Mucosa of descending colon (tissue), 3 donors: Measurements from ENCODE around the gene PNLIPRP1. TPM values are rescaled to one million over a fixed set of nuclear protein-coding genes. Genes with fewer than 3 reads are reported as not detected.

Source experiments
- ATAC-seq: fragments of 200-7000 bp; cut with Tn5 transposase; one replicate; pipeline ENCODE4 v1.9.1; 2020; ENCODE audit warnings: mild to moderate bottlenecking, moderate library complexity
- DNase-seq, 3 donors: peaks; one replicate each; pipeline ENCODE4 v3.0.0-alpha.2; 2020
- H3K36me3 ChIP-seq: fragments of 200-600 bp; one replicate; pipeline ENCODE4 v1.8.0; 2021; ENCODE audit warnings: low read depth, mild to moderate bottlenecking
- H3K4me1 ChIP-seq: fragments of 200-600 bp; one replicate; pipeline ENCODE4 v1.8.0; 2021; ENCODE audit warnings: low read depth, mild to moderate bottlenecking
- H3K4me3 ChIP-seq: fragments of 200-600 bp; one replicate; pipeline ENCODE4 v1.8.0; 2021; ENCODE audit warnings: mild to moderate bottlenecking
- H3K9me3 ChIP-seq: fragments of 200-600 bp; one replicate; pipeline ENCODE4 v1.8.0; 2021; ENCODE audit warnings: mild to moderate bottlenecking
- intact Hi-C, 2 donors: fragments of 100-400 bp; cut with DNase I in 1 of 2; cut with micrococcal nuclease in 1 of 2; formaldehyde crosslinking; loops; one replicate each; pipeline versions ENCODE4 v1.11.0 to v1.11.1; 2022; cut with DNase I, micrococcal nuclease
- total RNA-seq, 3 donors: library from RNA; stranded (reverse); fragmentation: NEBNext Ultra II Directional in 2 of 3; extraction: Animal tissue kit (Norgen Biotek cat#: 25700) in 2 of 3; gene quantifications; one replicate each; pipeline versions ENCODE4 v1.2.1 to v1.2.4, GENCODE V29; 2021 to 2023
- TF ChIP-seq, protein P1 (sequence below): fragments of 200-600 bp; IDR thresholded peaks from one replicate; pipeline ENCODE4 v1.8.0; 2022; ENCODE audit warnings: antibody characterized with exemption, mild to moderate bottlenecking
- donor health status: DM: no; HTN: no; CAD: no; lungs with moderate emphysema.
- donor health status: DM: no; HTN: no; CAD: no.
- donor health status: DM: no; HTN: yes; CAD: no.

Gene PNLIPRP1
- total RNA-seq, 3 donors from 2014 or later: 0.75 TPM; not detected in 2

GRCh38 chr10:116598329-116598728 lies 7.6 kb downstream of the PNLIPRP1 start:
- TF ChIP-seq, protein P1, sequence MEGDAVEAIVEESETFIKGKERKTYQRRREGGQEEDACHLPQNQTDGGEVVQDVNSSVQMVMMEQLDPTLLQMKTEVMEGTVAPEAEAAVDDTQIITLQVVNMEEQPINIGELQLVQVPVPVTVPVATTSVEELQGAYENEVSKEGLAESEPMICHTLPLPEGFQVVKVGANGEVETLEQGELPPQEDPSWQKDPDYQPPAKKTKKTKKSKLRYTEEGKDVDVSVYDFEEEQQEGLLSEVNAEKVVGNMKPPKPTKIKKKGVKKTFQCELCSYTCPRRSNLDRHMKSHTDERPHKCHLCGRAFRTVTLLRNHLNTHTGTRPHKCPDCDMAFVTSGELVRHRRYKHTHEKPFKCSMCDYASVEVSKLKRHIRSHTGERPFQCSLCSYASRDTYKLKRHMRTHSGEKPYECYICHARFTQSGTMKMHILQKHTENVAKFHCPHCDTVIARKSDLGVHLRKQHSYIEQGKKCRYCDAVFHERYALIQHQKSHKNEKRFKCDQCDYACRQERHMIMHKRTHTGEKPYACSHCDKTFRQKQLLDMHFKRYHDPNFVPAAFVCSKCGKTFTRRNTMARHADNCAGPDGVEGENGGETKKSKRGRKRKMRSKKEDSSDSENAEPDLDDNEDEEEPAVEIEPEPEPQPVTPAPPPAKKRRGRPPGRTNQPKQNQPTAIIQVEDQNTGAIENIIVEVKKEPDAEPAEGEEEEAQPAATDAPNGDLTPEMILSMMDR: no peak
- DNase-seq: no peak
- Histone ChIP-seq H3K4me3 (no peak overlapping the region), H3K4me1 (no peaks in the 10 kb centered on the region), H3K9me3 (no peaks in the 10 kb centered on the region), H3K36me3 (no peaks in the 10 kb centered on the region)
- ATAC-seq: no peak
- intact Hi-C loops: no loop called here

DNA sequence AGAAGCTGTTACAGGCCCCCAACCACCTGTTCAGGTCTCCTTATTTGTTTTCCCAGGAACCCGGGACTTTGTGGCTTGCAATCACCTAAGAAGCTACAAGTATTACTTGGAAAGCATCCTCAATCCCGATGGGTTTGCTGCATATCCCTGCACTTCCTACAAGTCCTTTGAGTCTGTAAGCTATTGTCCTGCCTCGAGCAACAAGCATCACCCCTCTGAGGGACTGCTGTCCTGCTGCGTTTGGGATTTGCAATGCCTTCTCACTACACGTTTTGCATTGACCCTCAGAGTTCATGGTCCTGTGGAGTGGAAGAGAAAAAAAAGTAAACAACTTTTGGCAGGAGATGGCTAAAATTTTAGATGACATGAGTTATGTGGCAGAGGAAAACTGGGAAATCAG lies 9.2 kb downstream of the PNLIPRP1 start:
- Histone ChIP-seq H3K4me3 (no peak overlapping the region), H3K4me1 (no peaks in the 10 kb centered on the region), H3K36me3 (no peaks in the 10 kb centered on the region), H3K9me3 (no peaks in the 10 kb centered on the region)
- ATAC-seq (no peak), DNase-seq (no peak)
- intact Hi-C loops: no loop called here
- TF ChIP-seq, protein P1: no peak

DNA sequence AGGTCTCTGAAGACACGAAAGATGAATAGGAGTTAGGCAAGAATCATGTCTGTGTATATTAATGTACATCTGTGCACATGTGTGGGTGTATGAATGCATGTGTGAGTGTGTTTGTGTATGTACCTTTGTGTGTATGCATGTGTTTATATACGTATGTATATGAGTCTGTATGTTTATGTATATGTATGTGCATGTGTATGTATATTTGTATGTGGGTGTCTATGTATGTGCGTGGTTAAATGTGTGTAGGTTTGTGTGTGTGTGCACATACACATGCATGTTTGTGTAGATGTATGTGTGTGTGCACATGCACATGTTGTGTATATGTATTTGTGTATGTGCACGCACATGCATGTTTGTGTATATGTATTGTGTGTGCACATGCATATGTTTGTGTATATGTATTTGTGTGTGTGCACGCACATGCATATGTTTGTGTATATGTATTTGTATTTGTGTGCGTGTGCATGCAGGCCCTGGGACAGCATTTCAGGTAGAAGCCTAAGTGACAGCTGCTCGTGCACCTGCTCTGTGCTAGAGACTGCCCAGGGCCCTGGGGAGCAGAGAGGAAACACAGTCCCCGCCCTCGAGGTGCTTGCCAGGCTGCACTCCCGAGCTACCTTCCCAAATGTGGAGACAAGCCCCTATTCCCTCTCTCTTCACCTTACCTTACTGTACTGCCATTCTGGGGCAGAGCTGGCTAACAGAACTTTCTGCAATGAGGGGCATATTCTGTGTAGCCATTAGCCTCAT lies 12.1 kb downstream of the PNLIPRP1 start:
- peak; percentile 36 for ATAC-seq
- no peaks in the 10 kb centered on the region for H3K9me3 ChIP-seq
- TF ChIP-seq, protein P1: no peak
- no peaks in the 10 kb centered on the region for H3K4me1 ChIP-seq
- H3K4me3 ChIP-seq: no peak overlapping the region
- no peaks in the 10 kb centered on the region for H3K36me3 ChIP-seq
- intact Hi-C loops: no loop called here
- DNase-seq: no peak

DNA sequence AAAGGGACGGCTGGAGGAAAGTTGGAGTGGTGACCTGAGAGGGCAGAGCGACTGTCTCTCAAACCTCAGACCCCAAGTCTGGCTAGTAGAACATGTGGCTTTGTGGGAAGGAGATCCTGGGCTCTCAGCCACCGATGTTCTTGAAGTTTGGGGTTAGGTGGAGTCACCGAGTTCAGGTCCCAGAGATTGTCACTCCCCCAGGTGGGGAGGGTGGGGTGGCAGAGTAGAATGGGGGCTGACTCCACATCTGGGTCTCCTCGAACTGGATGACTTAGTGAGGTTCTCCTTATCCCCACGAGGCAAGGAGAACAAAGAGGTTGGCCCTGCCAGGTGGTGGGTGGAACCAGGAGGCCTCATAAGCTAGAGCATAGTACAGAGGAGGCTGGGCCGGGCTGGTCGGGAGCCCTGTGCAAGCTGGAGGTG lies 15.3 kb downstream of the PNLIPRP1 start:
- no peak overlapping the region for H3K4me3 ChIP-seq
- intact Hi-C loops: no loop called here
- H3K4me1 ChIP-seq: no peaks in the 10 kb centered on the region
- no peak for DNase-seq
- TF ChIP-seq, protein P1: no peak
- H3K36me3 ChIP-seq: no peaks in the 10 kb centered on the region
- ATAC-seq: no peak
- no peaks in the 10 kb centered on the region for H3K9me3 ChIP-seq

- H3K36me3 ChIP-seq: no peaks in the 10 kb centered on the region
- TF ChIP-seq, protein P1: no peak
- DNase-seq (no peak), ATAC-seq (no peak)
- H3K4me1 ChIP-seq: peaks cover 3% of the 10 kb centered on the region
- intact Hi-C loops: no loop called here
- H3K9me3 ChIP-seq: no peaks in the 10 kb centered on the region
- no peak overlapping the region for H3K4me3 ChIP-seq
These were observed 16.6 kb downstream of the PNLIPRP1 start for GRCh38 chr10:116607336-116607735.
